ENCODE measurements around the gene PRPF6. TPM values are rescaled to one million over a fixed set of nuclear protein-coding genes. Genes with fewer than 3 reads are reported as not detected.

PRPF6 gene
- total and polyA plus RNA-seq, 2 of the 13 experiments (the other 11 are each of a cell fraction or from before 2014, with no cell fraction given): 63.7 to 101 TPM

- TF ChIP-seq, protein P1, sequence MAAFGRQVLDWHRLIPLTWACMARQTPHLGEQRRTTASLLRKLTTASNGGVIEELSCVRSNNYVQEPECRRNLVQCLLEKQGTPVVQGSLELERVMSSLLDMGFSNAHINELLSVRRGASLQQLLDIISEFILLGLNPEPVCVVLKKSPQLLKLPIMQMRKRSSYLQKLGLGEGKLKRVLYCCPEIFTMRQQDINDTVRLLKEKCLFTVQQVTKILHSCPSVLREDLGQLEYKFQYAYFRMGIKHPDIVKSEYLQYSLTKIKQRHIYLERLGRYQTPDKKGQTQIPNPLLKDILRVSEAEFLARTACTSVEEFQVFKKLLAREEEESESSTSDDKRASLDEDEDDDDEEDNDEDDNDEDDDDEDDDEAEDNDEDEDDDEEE (CRISPR knock-in tag; IDR thresholded peaks at IDR 0.05): peak; percentile 65; the same call in 1 of the 2 replicates
- no peak for TF ChIP-seq ATRX (CRISPR knock-in tag; IDR thresholded peaks at IDR 0.05; ENCODE audit: borderline replicate concordance)
- TF ChIP-seq ZNF674 (CRISPR knock-in tag; IDR thresholded peaks at IDR 0.05; ENCODE audit: low read depth): no peak
- no peak for TF ChIP-seq HDAC6 (IDR thresholded peaks at IDR 0.05; ENCODE audit: low read depth, low read length)
- no peak for TF ChIP-seq ZSCAN22 (CRISPR knock-in tag; IDR thresholded peaks at IDR 0.05)
- TF ChIP-seq SALL1 (CRISPR knock-in tag; IDR thresholded peaks at IDR 0.05): peak; percentile 8; the same call in 1 of the 2 replicates
- no peak for TF ChIP-seq MTA1 (CRISPR knock-in tag; IDR thresholded peaks at IDR 0.05; ENCODE audit: borderline replicate concordance)
- TF ChIP-seq, protein P2, sequence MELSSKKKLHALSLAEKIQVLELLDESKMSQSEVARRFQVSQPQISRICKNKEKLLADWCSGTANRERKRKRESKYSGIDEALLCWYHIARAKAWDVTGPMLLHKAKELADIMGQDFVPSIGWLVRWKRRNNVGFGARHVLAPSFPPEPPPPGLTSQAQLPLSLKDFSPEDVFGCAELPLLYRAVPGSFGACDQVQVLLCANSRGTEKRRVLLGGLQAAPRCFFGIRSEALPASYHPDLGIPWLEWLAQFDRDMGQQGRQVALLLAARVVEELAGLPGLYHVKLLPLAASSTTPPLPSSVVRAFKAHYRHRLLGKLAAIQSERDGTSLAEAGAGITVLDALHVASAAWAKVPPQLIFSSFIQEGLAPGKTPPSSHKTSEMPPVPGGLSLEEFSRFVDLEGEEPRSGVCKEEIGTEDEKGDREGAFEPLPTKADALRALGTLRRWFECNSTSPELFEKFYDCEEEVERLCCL (CRISPR knock-in tag; IDR thresholded peaks at IDR 0.05; ENCODE audit: borderline replicate concordance): no peak
- TF ChIP-seq PHF8 (CRISPR knock-in tag; IDR thresholded peaks at IDR 0.05): no peak
- no peak for TF ChIP-seq ZNF496 (CRISPR knock-in tag; IDR thresholded peaks at IDR 0.05; ENCODE audit: insufficient replicate concordance)
- no peak for TF ChIP-seq ZNF329 (CRISPR knock-in tag; IDR thresholded peaks at IDR 0.05; ENCODE audit: low read depth)
- no peak for TF ChIP-seq ZFP90 (CRISPR knock-in tag; IDR thresholded peaks at IDR 0.05; ENCODE audit: borderline replicate concordance)
- no peak for TF ChIP-seq ZNF639 (CRISPR knock-in tag; conservative IDR thresholded peaks at IDR 0.05)
- no peak for TF ChIP-seq CCDC6 (CRISPR knock-in tag; IDR thresholded peaks at IDR 0.05)
- TF ChIP-seq ZNF687 (CRISPR knock-in tag; IDR thresholded peaks at IDR 0.05): peak; percentile 38; the same call in 1 of the 2 replicates
- TF ChIP-seq ZNF335 (CRISPR knock-in tag; IDR thresholded peaks at IDR 0.05): no peak
- no peak for TF ChIP-seq KDM4B (CRISPR knock-in tag; IDR thresholded peaks at IDR 0.05)
- TF ChIP-seq KMT2B (CRISPR knock-in tag; IDR thresholded peaks at IDR 0.05): no peak
- no peak for TF ChIP-seq JARID2 (CRISPR knock-in tag; IDR thresholded peaks at IDR 0.05; ENCODE audit: insufficient replicate concordance)
- no peak for TF ChIP-seq SNAPC2 (CRISPR knock-in tag; IDR thresholded peaks at IDR 0.05)
Observed at GRCh38 chr20:64039293-64040160, 58.6 kb downstream of the PRPF6 start (continued).

Data from HepG2 (cell line).